GM12865 (cell line): ENCODE data around the gene UBE3B.

Experiments used
- DNase-seq: peaks from one replicate; pipeline ENCODE4 v3.0.0; 2010; ENCODE audit warnings: low read depth
- H3K4me3 ChIP-seq: 2 replicates; pipeline ENCODE4 v1.5.1; 2011; ENCODE audit warnings: mild to moderate bottlenecking, low read depth, low read length, control low read depth
- CTCF ChIP-seq: IDR thresholded peaks from 2 replicates; pipeline ENCODE4 v1.5.1; 2011; ENCODE audit warnings: low read length, control low read depth, low read depth, inconsistent platforms; ENCODE audit not compliant: insufficient read depth; ENCODE audit errors: missing control alignments

UBE3B gene

DNA sequence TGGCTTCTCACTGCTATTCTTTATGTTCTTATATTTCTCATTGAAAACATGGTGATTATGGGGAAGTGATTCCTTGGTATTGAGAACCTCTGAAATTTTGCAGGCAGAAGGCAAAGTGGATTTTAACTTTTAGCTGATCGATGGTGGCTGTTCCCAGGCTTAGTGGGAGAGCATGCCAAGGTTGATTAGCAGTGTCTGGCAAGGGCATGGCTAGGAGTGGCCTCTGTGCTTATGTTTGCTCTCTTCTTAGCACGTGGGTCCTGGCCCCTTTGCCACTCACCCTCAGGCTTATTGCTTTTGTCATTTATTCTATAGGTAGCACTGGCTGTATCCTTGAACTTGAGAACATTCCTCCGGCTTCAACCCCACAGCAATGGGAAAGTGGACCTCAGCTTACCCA, 98.2 kb downstream of the UBE3B start:
- H3K4me3 ChIP-seq: no peak overlapping the region
- DNase-seq: no peak
- no peak for TF ChIP-seq CTCF

GRCh38 chr12:109577311-109577710, 99.9 kb downstream of the UBE3B start:
- H3K4me3 ChIP-seq: no peak overlapping the region
- no peak for DNase-seq
- no peak for TF ChIP-seq CTCF

- no peak for TF ChIP-seq CTCF
- H3K4me3 ChIP-seq: no peak overlapping the region
- no peak for DNase-seq
Measured at GRCh38 chr12:109578330-109578927, 101.0 kb downstream of the UBE3B start.

GRCh38 chr12:109579639-109580038, 102.2 kb downstream of the UBE3B start:
- TF ChIP-seq CTCF: no peak
- no peak for DNase-seq
- no peak overlapping the region for H3K4me3 ChIP-seq

GRCh38 chr12:109580272-109580671, 102.8 kb downstream of the UBE3B start:
- H3K4me3 ChIP-seq: no peak overlapping the region
- DNase-seq: no peak
- no peak for TF ChIP-seq CTCF

DNA sequence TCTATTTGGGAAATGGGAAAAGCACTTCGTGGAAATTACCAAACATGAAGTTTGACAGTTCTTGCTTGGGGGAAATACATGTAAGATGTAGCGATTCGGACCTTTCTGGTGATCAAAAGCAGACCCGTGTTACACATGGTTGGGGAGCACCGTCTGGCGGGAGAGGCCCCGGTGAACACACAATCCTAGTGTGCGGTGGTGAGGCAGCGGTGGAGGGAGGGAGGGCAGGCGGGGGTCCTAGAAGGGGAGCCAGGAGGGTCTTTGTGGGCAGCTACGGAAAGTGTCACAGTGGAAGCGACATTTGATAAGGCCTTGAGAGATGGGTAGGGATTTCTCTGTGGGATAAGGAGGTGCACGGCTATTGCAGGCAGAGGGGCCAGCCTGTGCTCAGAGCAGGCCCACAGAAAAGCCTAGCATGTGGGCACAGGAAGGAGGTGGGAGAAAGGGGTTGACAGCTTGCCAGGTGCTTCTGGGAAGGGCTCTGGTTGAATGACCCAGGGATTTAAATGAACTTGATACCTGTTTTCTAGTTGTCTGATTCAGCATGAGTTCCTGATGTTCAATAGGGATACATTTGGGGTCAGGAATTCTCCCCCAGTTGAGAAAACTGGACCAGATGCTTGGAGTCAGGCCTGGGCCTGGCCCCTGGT, 103.4 kb downstream of the UBE3B start:
- no peak for DNase-seq
- no peak for TF ChIP-seq CTCF
- no peak overlapping the region for H3K4me3 ChIP-seq

DNA sequence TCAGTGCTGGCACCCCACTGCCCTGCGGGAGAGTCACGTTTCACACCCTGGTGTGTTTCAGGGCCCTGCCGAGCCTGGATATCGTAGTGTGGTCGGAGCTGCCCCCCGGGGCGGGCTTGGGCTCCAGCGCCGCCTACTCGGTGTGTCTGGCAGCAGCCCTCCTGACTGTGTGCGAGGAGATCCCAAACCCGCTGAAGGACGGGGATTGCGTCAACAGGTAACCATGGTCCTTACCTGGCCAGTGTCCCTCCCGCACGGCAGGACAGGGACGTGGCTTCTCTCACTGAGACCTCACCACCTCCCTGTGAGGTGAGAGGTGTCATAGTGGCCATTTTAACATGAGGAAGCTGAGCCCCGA, 103.9 kb downstream of the UBE3B start:
- H3K4me3 ChIP-seq: no peak overlapping the region
- no peak for DNase-seq
- no peak for TF ChIP-seq CTCF
